SK-N-SH treated with all-trans-retinoic acid at 6 μM for 48 hours (cell line): ENCODE measurements around the gene PALLD.

ENCODE experiments used
- ATAC-seq: fragments of 200-7000 bp; cut with Tn5 transposase; 3 replicates; pipeline ENCODE4 v1.9.1; 2020; ENCODE audit warnings: mild to moderate bottlenecking, moderate library complexity
- GLIS3 ChIP-seq: fragments of 250-450 bp; sonication (Bioruptor Pico); IDR thresholded peaks from 2 replicates; pipeline ENCODE4 v1.5.0; 2020; ENCODE audit warnings: mild to moderate bottlenecking, moderate library complexity
- ISL1 ChIP-seq: fragments of 250-450 bp; sonication (Bioruptor Pico); IDR thresholded peaks from 2 replicates; pipeline ENCODE4 v2.1.2; 2022; ENCODE audit warnings: mild to moderate bottlenecking, moderate library complexity
- OSR1 ChIP-seq: fragments of 250-450 bp; sonication (Bioruptor Pico); IDR thresholded peaks from 2 replicates; pipeline ENCODE4 v1.8.0; 2022; ENCODE audit warnings: moderate library complexity, mild to moderate bottlenecking, inconsistent platforms
- PPARA ChIP-seq: fragments of 250-450 bp; sonication (Bioruptor Pico); IDR thresholded peaks from 2 replicates; pipeline ENCODE4 v1.5.0; 2020; ENCODE audit warnings: mild to moderate bottlenecking, borderline replicate concordance
- RARB ChIP-seq: fragments of 250-450 bp; sonication (Bioruptor Pico); IDR thresholded peaks from 2 replicates; pipeline ENCODE4 v1.8.0; 2021; ENCODE audit warnings: mild to moderate bottlenecking, moderate library complexity
- SNAI2 ChIP-seq: fragments of 250-450 bp; sonication (Bioruptor Pico); IDR thresholded peaks from 2 replicates; pipeline ENCODE4 v1.5.0; 2020; ENCODE audit warnings: mild to moderate bottlenecking, moderate library complexity
- TOX ChIP-seq: fragments of 250-450 bp; sonication (Bioruptor Pico); IDR thresholded peaks from 2 replicates; pipeline ENCODE4 v1.8.0; 2021; ENCODE audit warnings: mild to moderate bottlenecking, moderate library complexity, borderline replicate concordance
- ZC3H10 ChIP-seq: fragments of 250-450 bp; sonication (Bioruptor Pico); IDR thresholded peaks from 2 replicates; pipeline ENCODE4 v1.5.1; 2021; ENCODE audit warnings: mild to moderate bottlenecking, moderate library complexity
- ZFP30 ChIP-seq: fragments of 450-650 bp; formaldehyde crosslinking; IDR thresholded peaks from 2 replicates; pipeline ENCODE4 v1.5.0; 2022; ENCODE audit warnings: mild to moderate bottlenecking, moderate library complexity
- ZNF70 ChIP-seq: fragments of 450-650 bp; formaldehyde crosslinking; IDR thresholded peaks from 2 replicates; pipeline ENCODE4 v1.5.0; 2020; ENCODE audit warnings: mild to moderate bottlenecking, moderate library complexity
- ZNF8 ChIP-seq: fragments of 450-650 bp; formaldehyde crosslinking; IDR thresholded peaks from 2 replicates; pipeline ENCODE4 v1.5.0; 2020; ENCODE audit warnings: mild to moderate bottlenecking, moderate library complexity
- TF ChIP-seq, protein P1 (sequence below): fragments of 250-450 bp; sonication (Bioruptor Pico); IDR thresholded peaks from 2 replicates; pipeline ENCODE4 v1.5.0; 2020; ENCODE audit warnings: mild to moderate bottlenecking, moderate library complexity
- TF ChIP-seq, protein P2 (sequence below): fragments of 250-450 bp; sonication (Bioruptor Pico); IDR thresholded peaks from 2 replicates; pipeline ENCODE4 v1.5.1; 2020; ENCODE audit warnings: low read depth, mild to moderate bottlenecking, moderate library complexity
- TF ChIP-seq, protein P3 (sequence below): fragments of 250-450 bp; sonication (Bioruptor Pico); IDR thresholded peaks from 2 replicates; pipeline ENCODE4 v1.8.0; 2020; ENCODE audit warnings: mild to moderate bottlenecking, moderate library complexity, borderline replicate concordance
- TF ChIP-seq, protein P4 (sequence below): fragments of 250-450 bp; sonication (Bioruptor Pico); IDR thresholded peaks from 2 replicates; pipeline ENCODE4 v1.8.0; 2021; ENCODE audit warnings: low read depth, mild to moderate bottlenecking, moderate library complexity, borderline replicate concordance

The PALLD gene

DNA sequence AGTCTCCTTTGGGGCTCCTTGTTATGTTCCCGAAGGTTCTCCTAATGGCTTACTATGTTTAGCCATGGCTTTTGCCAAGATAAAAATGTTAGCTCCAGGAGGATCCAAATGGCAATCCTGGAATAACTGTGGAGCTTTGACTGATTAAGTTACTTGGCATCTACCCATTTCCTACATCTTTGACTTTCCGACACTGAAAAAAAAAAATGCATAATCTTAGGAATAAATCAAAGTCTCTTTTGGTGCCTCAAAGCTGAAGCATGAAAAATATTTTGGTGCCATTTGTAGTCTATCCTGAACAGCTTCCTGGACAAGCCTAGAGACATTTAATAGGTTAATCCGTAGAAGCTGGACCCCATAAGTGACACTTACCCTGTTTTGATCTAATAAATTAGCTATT lies 191.7 kb downstream of the PALLD start (continued):
- TF ChIP-seq, protein P1, sequence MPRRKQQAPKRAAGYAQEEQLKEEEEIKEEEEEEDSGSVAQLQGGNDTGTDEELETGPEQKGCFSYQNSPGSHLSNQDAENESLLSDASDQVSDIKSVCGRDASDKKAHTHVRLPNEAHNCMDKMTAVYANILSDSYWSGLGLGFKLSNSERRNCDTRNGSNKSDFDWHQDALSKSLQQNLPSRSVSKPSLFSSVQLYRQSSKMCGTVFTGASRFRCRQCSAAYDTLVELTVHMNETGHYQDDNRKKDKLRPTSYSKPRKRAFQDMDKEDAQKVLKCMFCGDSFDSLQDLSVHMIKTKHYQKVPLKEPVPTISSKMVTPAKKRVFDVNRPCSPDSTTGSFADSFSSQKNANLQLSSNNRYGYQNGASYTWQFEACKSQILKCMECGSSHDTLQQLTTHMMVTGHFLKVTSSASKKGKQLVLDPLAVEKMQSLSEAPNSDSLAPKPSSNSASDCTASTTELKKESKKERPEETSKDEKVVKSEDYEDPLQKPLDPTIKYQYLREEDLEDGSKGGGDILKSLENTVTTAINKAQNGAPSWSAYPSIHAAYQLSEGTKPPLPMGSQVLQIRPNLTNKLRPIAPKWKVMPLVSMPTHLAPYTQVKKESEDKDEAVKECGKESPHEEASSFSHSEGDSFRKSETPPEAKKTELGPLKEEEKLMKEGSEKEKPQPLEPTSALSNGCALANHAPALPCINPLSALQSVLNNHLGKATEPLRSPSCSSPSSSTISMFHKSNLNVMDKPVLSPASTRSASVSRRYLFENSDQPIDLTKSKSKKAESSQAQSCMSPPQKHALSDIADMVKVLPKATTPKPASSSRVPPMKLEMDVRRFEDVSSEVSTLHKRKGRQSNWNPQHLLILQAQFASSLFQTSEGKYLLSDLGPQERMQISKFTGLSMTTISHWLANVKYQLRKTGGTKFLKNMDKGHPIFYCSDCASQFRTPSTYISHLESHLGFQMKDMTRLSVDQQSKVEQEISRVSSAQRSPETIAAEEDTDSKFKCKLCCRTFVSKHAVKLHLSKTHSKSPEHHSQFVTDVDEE (CRISPR knock-in tag) = no peak
- no peak for TF ChIP-seq TOX (CRISPR knock-in tag)
- TF ChIP-seq, protein P2, sequence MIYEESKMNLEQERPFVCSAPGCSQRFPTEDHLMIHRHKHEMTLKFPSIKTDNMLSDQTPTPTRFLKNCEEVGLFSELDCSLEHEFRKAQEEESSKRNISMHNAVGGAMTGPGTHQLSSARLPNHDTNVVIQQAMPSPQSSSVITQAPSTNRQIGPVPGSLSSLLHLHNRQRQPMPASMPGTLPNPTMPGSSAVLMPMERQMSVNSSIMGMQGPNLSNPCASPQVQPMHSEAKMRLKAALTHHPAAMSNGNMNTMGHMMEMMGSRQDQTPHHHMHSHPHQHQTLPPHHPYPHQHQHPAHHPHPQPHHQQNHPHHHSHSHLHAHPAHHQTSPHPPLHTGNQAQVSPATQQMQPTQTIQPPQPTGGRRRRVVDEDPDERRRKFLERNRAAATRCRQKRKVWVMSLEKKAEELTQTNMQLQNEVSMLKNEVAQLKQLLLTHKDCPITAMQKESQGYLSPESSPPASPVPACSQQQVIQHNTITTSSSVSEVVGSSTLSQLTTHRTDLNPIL = no peak

DNA sequence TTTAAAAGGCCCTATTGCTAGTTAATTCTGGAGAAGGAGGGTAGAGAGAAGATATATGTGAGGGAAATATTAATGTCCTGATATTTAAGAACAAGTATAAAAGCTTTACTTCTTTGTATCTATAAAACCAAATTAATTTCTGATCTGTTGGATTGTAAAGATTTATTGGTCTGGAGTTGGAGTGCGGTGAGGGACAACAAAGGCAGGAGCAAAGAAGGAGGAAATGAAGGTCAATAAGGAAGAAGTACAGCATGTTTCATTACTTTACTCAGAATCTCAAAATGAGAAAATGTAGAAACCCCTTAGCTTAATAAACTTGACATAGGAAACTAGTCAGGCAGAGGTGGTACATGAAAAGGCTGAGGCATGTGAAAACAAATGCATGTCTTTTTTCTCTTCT lies 192.9 kb downstream of the PALLD start:
- ATAC-seq = no peak
- no peak for TF ChIP-seq ZNF70 (CRISPR knock-in tag)
- TF ChIP-seq, protein P1 (CRISPR knock-in tag) = no peak
- TF ChIP-seq, protein P3, sequence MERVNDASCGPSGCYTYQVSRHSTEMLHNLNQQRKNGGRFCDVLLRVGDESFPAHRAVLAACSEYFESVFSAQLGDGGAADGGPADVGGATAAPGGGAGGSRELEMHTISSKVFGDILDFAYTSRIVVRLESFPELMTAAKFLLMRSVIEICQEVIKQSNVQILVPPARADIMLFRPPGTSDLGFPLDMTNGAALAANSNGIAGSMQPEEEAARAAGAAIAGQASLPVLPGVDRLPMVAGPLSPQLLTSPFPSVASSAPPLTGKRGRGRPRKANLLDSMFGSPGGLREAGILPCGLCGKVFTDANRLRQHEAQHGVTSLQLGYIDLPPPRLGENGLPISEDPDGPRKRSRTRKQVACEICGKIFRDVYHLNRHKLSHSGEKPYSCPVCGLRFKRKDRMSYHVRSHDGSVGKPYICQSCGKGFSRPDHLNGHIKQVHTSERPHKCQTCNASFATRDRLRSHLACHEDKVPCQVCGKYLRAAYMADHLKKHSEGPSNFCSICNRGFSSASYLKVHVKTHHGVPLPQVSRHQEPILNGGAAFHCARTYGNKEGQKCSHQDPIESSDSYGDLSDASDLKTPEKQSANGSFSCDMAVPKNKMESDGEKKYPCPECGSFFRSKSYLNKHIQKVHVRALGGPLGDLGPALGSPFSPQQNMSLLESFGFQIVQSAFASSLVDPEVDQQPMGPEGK (CRISPR knock-in tag) = no peak
- TF ChIP-seq, protein P4, sequence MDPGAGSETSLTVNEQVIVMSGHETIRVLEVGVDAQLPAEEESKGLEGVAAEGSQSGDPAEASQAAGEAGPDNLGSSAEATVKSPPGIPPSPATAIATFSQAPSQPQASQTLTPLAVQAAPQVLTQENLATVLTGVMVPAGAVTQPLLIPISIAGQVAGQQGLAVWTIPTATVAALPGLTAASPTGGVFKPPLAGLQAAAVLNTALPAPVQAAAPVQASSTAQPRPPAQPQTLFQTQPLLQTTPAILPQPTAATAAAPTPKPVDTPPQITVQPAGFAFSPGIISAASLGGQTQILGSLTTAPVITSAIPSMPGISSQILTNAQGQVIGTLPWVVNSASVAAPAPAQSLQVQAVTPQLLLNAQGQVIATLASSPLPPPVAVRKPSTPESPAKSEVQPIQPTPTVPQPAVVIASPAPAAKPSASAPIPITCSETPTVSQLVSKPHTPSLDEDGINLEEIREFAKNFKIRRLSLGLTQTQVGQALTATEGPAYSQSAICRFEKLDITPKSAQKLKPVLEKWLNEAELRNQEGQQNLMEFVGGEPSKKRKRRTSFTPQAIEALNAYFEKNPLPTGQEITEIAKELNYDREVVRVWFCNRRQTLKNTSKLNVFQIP = no peak
- TF ChIP-seq ZC3H10 (CRISPR knock-in tag) = no peak
- TF ChIP-seq OSR1 (CRISPR knock-in tag) = no peak
- TF ChIP-seq SNAI2 = no peak
- TF ChIP-seq PPARA = no peak
- TF ChIP-seq ISL1 (CRISPR knock-in tag) = no peak
- no peak for TF ChIP-seq GLIS3 (CRISPR knock-in tag)
- no peak for TF ChIP-seq ZNF8 (CRISPR knock-in tag)
- TF ChIP-seq TOX (CRISPR knock-in tag) = no peak
- no peak for TF ChIP-seq ZFP30 (CRISPR knock-in tag)
- TF ChIP-seq, protein P2 = no peak
- no peak for TF ChIP-seq RARB (CRISPR knock-in tag)

DNA sequence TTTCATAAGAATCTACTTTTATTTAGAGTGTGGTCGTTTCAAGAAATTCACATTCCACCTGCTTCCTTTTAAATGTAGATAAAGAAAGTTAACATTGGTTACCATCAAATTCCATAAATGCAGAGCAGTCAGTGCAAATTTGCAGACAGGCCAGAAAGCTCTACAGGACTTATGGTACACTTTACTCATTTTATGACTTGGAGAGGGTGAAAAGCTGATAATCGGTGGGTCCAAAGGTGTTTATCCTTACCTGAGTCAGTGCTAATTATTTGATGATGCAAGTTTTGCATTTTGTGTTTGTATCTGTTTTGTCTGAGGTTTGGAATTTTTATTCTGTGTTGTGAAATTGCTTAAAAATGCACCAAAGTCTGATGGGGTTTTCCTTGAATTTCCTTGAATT lies 193.3 kb downstream of the PALLD start:
- TF ChIP-seq, protein P1 (CRISPR knock-in tag) = no peak
- TF ChIP-seq, protein P3 (CRISPR knock-in tag) = no peak

More for the DNA sequence above, 193.3 kb downstream of the PALLD start:
- no peak for ATAC-seq
